ENCODE measurements around the gene TNFRSF14.

TNFRSF14 gene

DNA sequence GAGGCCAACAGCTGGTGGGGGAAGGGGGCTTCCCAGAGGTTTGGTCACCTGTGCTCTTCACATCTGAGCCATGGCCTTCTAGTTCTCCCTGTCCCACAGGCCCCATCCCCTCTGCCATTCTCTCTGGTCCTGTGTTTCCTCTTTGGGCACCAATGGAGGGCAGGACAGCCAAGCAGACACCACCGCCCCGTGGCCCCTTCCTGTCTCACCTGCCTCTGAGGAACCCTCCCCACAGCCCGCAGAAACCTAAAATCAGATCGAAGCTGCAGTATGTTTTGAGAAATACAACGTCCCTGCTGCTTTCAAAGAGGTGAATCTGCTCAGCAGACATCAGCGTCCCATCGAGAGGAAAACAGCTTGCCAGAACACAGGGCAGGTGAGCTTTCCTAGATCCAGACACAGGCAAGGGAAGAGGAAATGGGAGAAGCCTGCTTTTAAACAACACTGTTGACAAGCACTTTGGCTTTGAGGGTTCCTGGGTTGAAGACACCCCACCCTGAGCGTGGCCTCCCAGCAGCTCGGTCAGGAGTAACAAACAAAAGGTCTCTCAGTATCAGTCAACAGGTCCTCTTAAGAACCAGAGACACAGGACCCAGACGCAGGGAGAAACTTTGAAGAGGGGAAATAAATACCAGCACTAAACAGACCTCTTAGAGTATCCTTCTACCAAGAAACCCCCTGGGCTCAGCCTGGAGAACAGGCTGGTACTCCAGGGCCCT is 32.1 kb upstream of the TNFRSF14 start:
- no peak for DNase-seq (ENCODE audit: low read depth)

- DNase-seq (ENCODE audit: low read depth), result no peak
Measured at GRCh38 chr1:2525572-2525919, 30.6 kb upstream of the TNFRSF14 start.

GRCh38 chr1:2525920-2526823 is 30.0 kb upstream of the TNFRSF14 start, which contains the start of gene PANK4:
PANK4 (minus strand) TSS chr1:2526596; CDS start chr1:2526587, 9 bp downstream.
- no peak for DNase-seq (ENCODE audit: low read depth)

GRCh38 chr1:2526824-2527555 is 29.2 kb upstream of the TNFRSF14 start:
- DNase-seq (ENCODE audit: low read depth), result no peak

- no peak for DNase-seq (ENCODE audit: low read depth)
Measured at GRCh38 chr1:2527556-2527860, 28.7 kb upstream of the TNFRSF14 start.

DNA sequence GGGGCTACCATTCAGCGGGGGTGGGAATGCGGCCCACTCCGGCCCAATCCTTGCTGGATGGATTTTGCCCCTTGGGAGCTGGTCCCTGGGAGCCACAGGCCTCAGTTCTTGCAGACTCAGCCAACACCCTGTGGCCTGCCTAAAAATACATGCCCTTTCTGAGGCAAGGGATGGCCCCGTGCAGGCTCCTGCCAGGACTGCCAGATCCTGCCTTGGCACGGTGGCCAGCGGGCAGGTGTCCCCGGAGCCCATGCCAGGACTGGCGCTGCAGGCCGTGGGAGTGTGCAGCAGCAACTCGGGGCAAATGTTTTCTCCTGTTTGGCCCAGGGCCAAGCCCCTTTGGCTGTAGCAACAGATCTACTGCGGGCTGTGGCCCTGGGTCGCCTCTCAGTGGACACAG is 28.2 kb upstream of the TNFRSF14 start:
- no peak for DNase-seq (ENCODE audit: low read depth)

DNA sequence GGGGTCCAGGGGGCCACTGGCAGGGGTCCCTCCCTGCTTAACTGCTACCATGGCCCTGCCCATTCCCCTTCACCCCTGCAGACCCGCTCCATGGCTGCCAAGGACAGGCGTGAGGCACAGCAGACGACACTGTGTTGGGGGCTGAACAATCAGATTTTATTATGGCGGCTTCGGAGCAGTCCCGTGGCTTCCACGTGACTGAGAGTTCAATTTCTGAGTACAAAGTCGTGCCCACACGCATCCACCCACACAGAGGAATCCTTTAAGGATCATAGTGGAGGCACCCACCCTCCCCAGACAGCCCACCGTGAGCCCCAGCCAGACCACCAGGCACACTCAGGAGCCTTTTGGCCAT is 27.6 kb upstream of the TNFRSF14 start:
- no peak for DNase-seq (ENCODE audit: low read depth)

GRCh38 chr1:2528966-2529783 is 27.0 kb upstream of the TNFRSF14 start:
- no peak for DNase-seq (ENCODE audit: low read depth)

DNA sequence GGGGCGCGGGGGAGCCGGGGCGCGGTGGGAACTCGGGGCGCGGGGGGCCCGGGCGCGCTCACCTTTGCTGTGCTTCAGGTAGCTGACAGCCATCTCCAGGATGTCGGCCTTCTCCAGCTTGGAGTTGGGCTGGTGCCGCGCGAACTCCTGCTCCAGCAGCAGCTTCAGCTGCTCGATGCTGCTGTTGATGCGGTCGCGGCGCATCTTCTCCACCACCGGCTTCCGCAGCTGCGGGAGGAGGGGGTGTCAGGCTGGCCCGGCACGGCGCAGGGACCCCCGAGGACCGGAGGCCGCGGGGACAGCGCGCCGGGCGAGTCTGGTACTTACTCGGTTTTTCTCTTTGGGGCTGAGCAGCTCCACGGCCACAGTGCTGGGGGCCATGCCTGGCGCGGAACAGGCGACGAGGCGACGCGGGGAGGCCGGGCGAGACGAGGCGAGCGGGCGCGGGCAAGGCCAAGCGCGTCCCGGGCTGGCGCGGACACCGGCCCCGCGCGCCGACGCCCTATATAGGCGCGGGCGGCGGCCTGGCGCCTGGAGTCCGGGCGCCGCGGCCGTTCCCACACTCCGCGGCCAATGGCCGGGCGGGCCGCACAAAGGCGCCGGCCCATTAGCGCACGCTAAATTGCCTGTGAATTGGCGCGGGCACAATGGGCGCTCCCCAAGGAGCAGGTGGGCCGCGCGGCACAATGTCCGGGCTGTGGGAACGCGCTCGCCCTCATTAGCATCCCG is 26.2 kb upstream of the TNFRSF14 start, which contains the start of gene HES5:
Gene HES5, minus strand, starts transcription at position 480 of the 729 bp plus-strand sequence. Its CDS starts 99 bp downstream, at position 381.
- DNase-seq (ENCODE audit: low read depth), result no peak

DNA sequence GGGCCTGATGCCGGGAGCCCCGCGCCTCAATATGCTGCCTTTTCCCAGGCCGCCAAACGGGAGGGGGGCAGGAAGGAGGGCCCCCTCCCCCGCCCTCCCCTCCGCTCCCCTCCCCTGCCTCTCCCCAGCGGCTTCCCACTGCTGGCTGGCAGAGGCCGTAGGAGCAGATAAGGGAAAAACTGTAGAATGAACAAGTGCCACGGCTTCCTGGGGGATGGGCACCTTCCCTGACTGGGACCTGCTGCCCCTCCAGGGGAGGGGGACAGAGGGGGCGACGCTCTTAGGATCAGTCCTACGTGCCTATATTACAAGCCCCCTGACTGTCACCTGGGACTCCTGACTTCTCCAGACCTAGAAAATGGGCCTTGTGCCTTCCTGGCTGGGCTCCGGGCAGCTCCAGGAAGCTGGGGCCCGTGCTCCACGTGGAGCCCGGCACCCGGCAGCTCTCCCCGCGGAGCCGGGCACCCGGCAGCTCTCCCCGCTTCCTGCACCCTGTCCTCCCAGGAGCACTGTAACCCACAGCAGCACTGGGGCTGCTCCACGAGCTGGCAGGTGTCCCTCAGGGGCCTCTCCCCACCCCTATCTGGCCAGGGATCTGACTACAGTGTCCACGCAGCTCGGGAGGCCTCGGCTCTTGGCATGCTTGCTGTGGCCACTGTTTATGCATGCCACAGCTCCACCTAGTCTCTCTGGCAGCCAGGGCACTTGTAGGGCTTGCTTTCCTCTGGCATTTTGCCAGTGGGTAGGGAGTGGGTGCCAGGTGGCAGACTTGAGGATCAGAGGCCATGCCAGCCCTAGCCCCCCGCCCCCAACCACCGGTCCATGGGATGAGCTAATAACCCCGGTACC is 25.4 kb upstream of the TNFRSF14 start:
- DNase-seq (ENCODE audit: low read depth), result no peak

GRCh38 chr1:2532485-2533160 is 23.5 kb upstream of the TNFRSF14 start:
- no peak for DNase-seq (ENCODE audit: low read depth)

DNA sequence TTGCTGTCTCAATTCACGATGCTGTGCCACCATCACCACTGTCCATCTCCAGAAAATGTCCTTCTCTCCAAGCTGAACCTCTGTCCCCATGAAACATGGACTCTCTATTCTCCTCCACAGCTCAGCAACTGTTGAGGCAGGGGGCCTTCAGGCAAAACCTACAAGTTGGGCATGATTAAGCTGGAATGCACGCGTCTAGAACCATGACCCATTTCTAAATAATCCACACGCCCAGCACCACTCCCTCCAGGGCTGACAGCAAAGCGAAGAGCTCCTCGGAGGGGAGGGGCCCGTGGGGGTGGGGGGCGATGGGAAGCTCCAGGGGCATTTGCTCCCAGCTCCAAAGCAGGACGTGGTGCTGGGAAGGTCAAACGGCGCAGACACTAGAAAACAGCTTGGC is 22.8 kb upstream of the TNFRSF14 start:
- DNase-seq (ENCODE audit: low read depth), result no peak

DNA sequence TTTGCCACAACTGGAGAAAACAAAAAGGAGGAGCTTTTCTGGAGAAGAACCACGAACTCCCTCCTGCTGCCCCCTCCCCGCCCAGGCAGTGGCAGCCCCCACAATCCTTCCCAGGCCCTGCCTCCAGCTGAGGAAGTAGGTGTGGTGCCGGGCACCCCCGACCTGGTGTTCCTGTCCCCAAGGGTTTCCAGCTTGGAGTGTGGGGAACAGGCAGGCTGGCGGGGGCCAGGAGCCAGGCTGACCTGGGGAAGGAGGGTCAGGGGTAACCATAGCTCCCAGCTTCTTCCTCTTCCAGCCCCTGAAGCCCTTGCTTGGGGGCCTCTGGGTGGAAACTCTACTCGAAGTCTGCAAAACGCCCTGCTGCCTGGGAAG is 21.9 kb upstream of the TNFRSF14 start:
- no peak for DNase-seq (ENCODE audit: low read depth)

- DNase-seq (ENCODE audit: low read depth), result no peak
Measured at GRCh38 chr1:2534687-2535441, 21.3 kb upstream of the TNFRSF14 start.

- DNase-seq (ENCODE audit: low read depth), result no peak
Measured at GRCh38 chr1:2535455-2535854, 20.7 kb upstream of the TNFRSF14 start.

GRCh38 chr1:2535981-2536380 is 20.2 kb upstream of the TNFRSF14 start:
- DNase-seq (ENCODE audit: low read depth), result no peak

- DNase-seq (ENCODE audit: low read depth), result no peak
Measured at GRCh38 chr1:2537784-2538115, 18.4 kb upstream of the TNFRSF14 start.

GRCh38 chr1:2538376-2538775 is 17.8 kb upstream of the TNFRSF14 start:
- no peak for DNase-seq (ENCODE audit: low read depth)

DNA sequence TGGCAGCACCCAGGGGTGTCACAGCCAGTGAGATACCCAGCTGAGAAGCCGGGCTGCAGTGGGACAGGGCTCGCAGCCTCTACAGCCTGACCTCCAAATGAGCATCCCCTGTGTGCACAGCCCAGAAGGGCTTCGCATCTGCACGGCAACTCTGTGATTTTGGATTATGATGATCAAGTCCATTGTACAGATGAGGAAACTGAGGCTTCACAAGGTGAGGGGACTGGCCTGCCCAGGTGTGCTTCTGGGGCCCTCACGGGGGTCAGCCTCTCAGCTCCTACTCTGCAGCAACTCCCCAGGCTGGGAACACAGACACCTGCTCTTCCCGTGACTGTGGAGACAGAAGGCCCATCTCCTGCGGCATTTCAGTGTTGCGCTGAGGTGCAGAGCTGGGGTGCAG is 17.3 kb upstream of the TNFRSF14 start:
- no peak for DNase-seq (ENCODE audit: low read depth)
